ENCODE results near the gene ZBTB7C. TPM values are rescaled to one million over a fixed set of nuclear protein-coding genes. Genes with fewer than 3 reads are reported as not detected.

Gene ZBTB7C
- polyA plus RNA-seq, 2 of the 4 experiments (the other 2 are of a cell fraction) = 0.10 to 0.12 TPM

DNA sequence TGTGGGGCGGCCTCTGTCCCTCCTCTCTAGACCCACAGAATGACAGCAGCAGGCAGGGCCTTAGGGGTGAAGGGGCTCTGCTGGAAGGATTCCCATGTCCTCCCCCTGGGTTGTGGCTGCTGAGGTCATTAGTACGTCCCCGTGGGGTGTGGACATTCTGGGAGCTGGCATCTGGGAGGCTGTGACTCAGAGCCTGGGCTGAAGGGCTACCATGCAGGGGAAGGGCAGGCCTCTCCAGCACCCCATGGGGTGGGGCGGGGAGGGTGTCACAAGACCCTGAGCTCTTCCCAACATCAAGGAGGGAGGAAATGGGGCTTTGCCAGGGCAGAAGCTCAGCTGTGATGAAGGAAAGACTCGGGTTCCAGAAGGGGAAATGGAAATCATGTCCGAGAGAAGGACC lies 373.0 kb downstream of the ZBTB7C start:
- no peak for FAIRE-seq

GRCh38 chr18:48035556-48035860 lies 373.7 kb downstream of the ZBTB7C start:
- Histone ChIP-seq H3K4me2 (no peak overlapping the region), H3K4me1 (no peaks in the 10 kb centered on the region), H3K9me3 (no peaks in the 10 kb centered on the region), H3K4me3 (no peak overlapping the region), H3K27ac (no peak overlapping the region)
- CTCF ChIA-PET = interaction anchor here (1.6 to 13.3 kb wide), 2 partner anchors 11 to 406 kb away, joined by 4 to 175 read pairs; no protein-coding TSS in a partner anchor
- TF ChIP-seq POLR2A (IDR thresholded peaks at IDR 0.05; ENCODE audit: low read length) (no peak), POLR2AphosphoS2 (conservative IDR thresholded peaks at IDR 0.05; ENCODE audit: low read length) (no peak), EHMT2 (IDR thresholded peaks at IDR 0.05; ENCODE audit: low read depth) (no peak), RFX5 (IDR thresholded peaks at IDR 0.05) (no peak), HEYL (CRISPR knock-in tag; IDR thresholded peaks at IDR 0.05) (no peak), FOSB (CRISPR knock-in tag; IDR thresholded peaks at IDR 0.05) (no peak), SMC3 (IDR thresholded peaks at IDR 0.05) (no peak), NFE2L2 (conservative IDR thresholded peaks at IDR 0.05; ENCODE audit: low read length) (no peak), ELK1 (IDR thresholded peaks at IDR 0.05; ENCODE audit: low read depth, low read length) (no peak), CBX2 (IDR thresholded peaks at IDR 0.05; ENCODE audit: borderline replicate concordance, low read depth) (no peak), TFCP2L1 (CRISPR knock-in tag; IDR thresholded peaks at IDR 0.05) (no peak), HDAC2 (IDR thresholded peaks at IDR 0.05) (no peak), ATOH8 (CRISPR knock-in tag; IDR thresholded peaks at IDR 0.05; ENCODE audit: low read depth) (no peak), HES2 (IDR thresholded peaks at IDR 0.05) (no peak), BHLHE40 (IDR thresholded peaks at IDR 0.05; ENCODE audit: low read depth, low read length) (no peak)
- no peak for ATAC-seq
- FAIRE-seq = no peak
- WGBS (ENCODE audit: missing lambda C conversion rate) = 80% methylated on average over 3 of the region's 3 CpGs
- POLR2A ChIA-PET = no interaction called here
- DNase-seq (ENCODE audit: low read depth in 1 of 2, low spot score in 1 of 2) = no peak

More for the DNA sequence above, 373.0 kb downstream of the ZBTB7C start:
- H3K9me3 ChIP-seq = no peaks in the 10 kb centered on the region
- POLR2A ChIA-PET = no interaction called here
- ATAC-seq (no peak), DNase-seq (ENCODE audit: low read depth in 1 of 2, low spot score in 1 of 2) (no peak)
- no peak overlapping the region for H3K27ac ChIP-seq
- no peak for TF ChIP-seq JUNB (IDR thresholded peaks at IDR 0.05)
- no peak for TF ChIP-seq PHF8 (IDR thresholded peaks at IDR 0.05; ENCODE audit: borderline replicate concordance, low read depth)
- no peak for TF ChIP-seq PBX3 (IDR thresholded peaks at IDR 0.05)
- no peak for TF ChIP-seq HMGXB4 (CRISPR knock-in tag; IDR thresholded peaks at IDR 0.05; ENCODE audit: borderline replicate concordance)
- no peak for TF ChIP-seq CBX8 (IDR thresholded peaks at IDR 0.05)
- no peak for TF ChIP-seq RNF2 (IDR thresholded peaks at IDR 0.05; ENCODE audit: borderline replicate concordance, low read depth)
- no peak for TF ChIP-seq EHF (CRISPR knock-in tag; IDR thresholded peaks at IDR 0.05)
- no peak for TF ChIP-seq ZC3H11A (IDR thresholded peaks at IDR 0.05)
- no peak for TF ChIP-seq CHD4 (IDR thresholded peaks at IDR 0.05; ENCODE audit: borderline replicate concordance)
- TF ChIP-seq CTCF (IDR thresholded peaks at IDR 0.05) = no peak
- no peak for TF ChIP-seq HOXB13 (CRISPR knock-in tag; IDR thresholded peaks at IDR 0.05; ENCODE audit: low read depth)
- no peak for TF ChIP-seq FOSB (CRISPR knock-in tag; IDR thresholded peaks at IDR 0.05)
- TF ChIP-seq RFX5 (IDR thresholded peaks at IDR 0.05) = no peak
- TF ChIP-seq EP300 (IDR thresholded peaks at IDR 0.05) = no peak
- TF ChIP-seq HOXA7 (CRISPR knock-in tag; IDR thresholded peaks at IDR 0.05) = no peak
- TF ChIP-seq, protein P1, sequence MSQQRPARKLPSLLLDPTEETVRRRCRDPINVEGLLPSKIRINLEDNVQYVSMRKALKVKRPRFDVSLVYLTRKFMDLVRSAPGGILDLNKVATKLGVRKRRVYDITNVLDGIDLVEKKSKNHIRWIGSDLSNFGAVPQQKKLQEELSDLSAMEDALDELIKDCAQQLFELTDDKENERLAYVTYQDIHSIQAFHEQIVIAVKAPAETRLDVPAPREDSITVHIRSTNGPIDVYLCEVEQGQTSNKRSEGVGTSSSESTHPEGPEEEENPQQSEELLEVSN (IDR thresholded peaks at IDR 0.05; ENCODE audit: borderline replicate concordance, low read depth) = no peak
- no peak overlapping the region for H3K4me3 ChIP-seq
- no peak overlapping the region for H3K4me2 ChIP-seq
- CTCF ChIA-PET = interaction anchor here (0.5 to 13.3 kb wide), 2 partner anchors 406 to 1904 kb away, joined by 3 to 175 read pairs; no protein-coding TSS in a partner anchor
- H3K4me1 ChIP-seq = no peaks in the 10 kb centered on the region
- WGBS (ENCODE audit: missing lambda C conversion rate) = 50% methylated on average over 2 of the region's 6 CpGs

Measured in A549 (cell line).